T-helper 22 cell (primary cell): ENCODE data around the gene IL6R.

Source experiments
- DNase-seq: peaks from one replicate; pipeline ENCODE4 v3.0.0-alpha.2; 2020; ENCODE audit warnings: low read depth

IL6R gene

GRCh38 chr1:154453574-154454352 lies 48.6 kb downstream of the IL6R start:
- no peak for DNase-seq

- DNase-seq, result no peak
Observed at GRCh38 chr1:154454386-154455120, 49.4 kb downstream of the IL6R start.

- DNase-seq, result no peak
Observed at GRCh38 chr1:154456631-154457030, 51.5 kb downstream of the IL6R start.

- no peak for DNase-seq
Observed at GRCh38 chr1:154459080-154459479, 53.9 kb downstream of the IL6R start.

- DNase-seq, result no peak
Observed at GRCh38 chr1:154460695-154461260, 55.6 kb downstream of the IL6R start.

GRCh38 chr1:154463512-154463990 lies 58.4 kb downstream of the IL6R start:
- DNase-seq, result peak; percentile 69

- no peak for DNase-seq
Observed at GRCh38 chr1:154465621-154466195, 60.6 kb downstream of the IL6R start.

GRCh38 chr1:154466206-154466605 lies 61.1 kb downstream of the IL6R start:
- DNase-seq, result no peak

- DNase-seq, result no peak
Observed at GRCh38 chr1:154466921-154467417, 61.8 kb downstream of the IL6R start.

- DNase-seq, result no peak
Observed at GRCh38 chr1:154467434-154468102, 62.4 kb downstream of the IL6R start.

GRCh38 chr1:154468535-154469250 lies 63.5 kb downstream of the IL6R start:
- no peak for DNase-seq

GRCh38 chr1:154469844-154470560 lies 64.9 kb downstream of the IL6R start:
- no peak for DNase-seq

- DNase-seq, result no peak
Observed at GRCh38 chr1:154471304-154471703, 66.2 kb downstream of the IL6R start.

- no peak for DNase-seq
Observed at GRCh38 chr1:154474802-154475201, 69.7 kb downstream of the IL6R start.

- no peak for DNase-seq
Observed at GRCh38 chr1:154476791-154477190, 71.6 kb downstream of the IL6R start.

GRCh38 chr1:154478013-154478412 lies 72.9 kb downstream of the IL6R start:
- no peak for DNase-seq

- DNase-seq, result no peak
Observed at GRCh38 chr1:154478639-154479038, 73.5 kb downstream of the IL6R start.

GRCh38 chr1:154479764-154480421 lies 74.8 kb downstream of the IL6R start:
- DNase-seq, result no peak

- no peak for DNase-seq
Observed at GRCh38 chr1:154481053-154481452, 75.9 kb downstream of the IL6R start.
